Activated B cell treated with CpG ODN at 0.5 μM for 24 hours (primary cell): ENCODE data around the gene THOC7. TPM values are rescaled to one million over a fixed set of nuclear protein-coding genes. Genes with fewer than 3 reads are reported as not detected.
A peak's percentile ranks its signal among the peaks of the same experiment; 100 is the strongest.

Source experiments
- ATAC-seq: fragments of 200-7000 bp; cut with Tn5 transposase; one replicate; pipeline ENCODE4 v1.10.0; 2021; ENCODE audit warnings: low read depth, mild to moderate bottlenecking, moderate library complexity
- CTCF ChIA-PET: fragments of 350-600 bp; sonication (Branson Sonifier 250); formaldehyde crosslinking; loops from one replicate; lab custom pipeline; 2021; ENCODE audit warnings: antibody characterized with exemption; lab: Charles Lee
- POLR2A ChIA-PET: fragments of 350-600 bp; sonication (Branson Sonifier 250); formaldehyde crosslinking; loops from one replicate; lab custom pipeline; 2021; ENCODE audit warnings: antibody characterized with exemption; lab: Charles Lee
- DNase-seq: peaks from one replicate; pipeline ENCODE4 v3.0.0; 2022
- H3K27ac Mint-ChIP-seq: one replicate; pipeline ENCODE4 v1.8.0; 2020; ENCODE audit warnings: mixed read lengths
- H3K27me3 Mint-ChIP-seq: one replicate; pipeline ENCODE4 v1.8.0; 2021; ENCODE audit warnings: mixed read lengths
- H3K36me3 Mint-ChIP-seq: one replicate; pipeline ENCODE4 v1.8.0; 2021; ENCODE audit warnings: low read depth, mixed read lengths
- H3K4me1 Mint-ChIP-seq: one replicate; pipeline ENCODE4 v1.8.0; 2021; ENCODE audit warnings: mixed read lengths
- H3K4me3 Mint-ChIP-seq: one replicate; pipeline ENCODE4 v1.8.0; 2020; ENCODE audit warnings: mild to moderate bottlenecking, mixed read lengths
- H3K9me3 Mint-ChIP-seq: one replicate; pipeline ENCODE4 v1.8.0; 2020; ENCODE audit warnings: mixed read lengths
- intact Hi-C: fragments of 100-400 bp; cut with micrococcal nuclease; formaldehyde crosslinking; loops from one replicate; pipeline ENCODE4 v1.15.1; 2024
- total RNA-seq: library from RNA; stranded (reverse); gene quantifications from 2 replicates; pipeline ENCODE4 v1.2.3, GENCODE V29; 2022
- TF ChIP-seq, protein P1 (sequence below): fragments of 200-600 bp; IDR thresholded peaks from one replicate; pipeline ENCODE4 v1.8.0; 2022; ENCODE audit warnings: antibody characterized with exemption, mild to moderate bottlenecking

The THOC7 gene
- total RNA-seq, 1 donor from 2014 or later: 50.2 TPM

DNA sequence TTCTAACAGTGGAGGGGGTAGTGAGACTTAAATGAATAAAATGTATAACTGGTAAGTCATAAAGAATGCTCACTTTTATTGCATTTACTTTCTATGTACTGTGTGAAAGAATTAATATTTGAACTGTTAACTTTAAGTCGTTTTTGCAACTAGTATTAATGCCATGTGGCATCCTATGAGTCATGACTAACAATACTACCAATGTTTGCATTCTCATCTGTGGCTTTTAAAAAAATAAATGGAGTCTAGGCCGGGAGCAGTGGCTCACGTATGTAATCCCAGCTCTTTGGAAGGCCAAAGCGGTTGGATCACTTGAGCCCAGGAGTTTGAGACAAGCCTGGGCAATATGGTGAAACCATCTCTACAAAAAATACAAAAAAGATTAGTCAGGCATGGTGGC lies 39.3 kb downstream of the THOC7 start:
- ChIA-PET CTCF (no interaction called here), POLR2A (no interaction called here)

DNA sequence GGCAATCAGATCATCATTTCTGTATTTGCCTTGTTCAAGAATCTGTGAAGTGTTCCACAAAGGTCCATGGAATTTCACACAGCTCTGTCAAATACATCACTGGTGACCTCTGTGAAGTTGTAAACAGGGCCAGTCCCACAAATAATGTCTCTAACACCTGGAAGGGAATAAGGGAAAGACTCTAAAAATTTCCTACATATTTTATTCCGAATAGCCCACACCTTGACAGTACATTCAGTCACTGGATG lies 44.5 kb downstream of the THOC7 start, which contains the start of gene C3orf49:
TSS of gene C3orf49 (plus strand) at position 149 of the 248 bp plus-strand sequence. CDS start 173 bp downstream, outside the sequence.
- no peak within 1 kb of the TSS for H3K27ac Mint-ChIP-seq
- H3K4me3 Mint-ChIP-seq: no peak within 1 kb of the TSS
- ChIA-PET POLR2A (no interaction called here), CTCF (interaction anchor here (0.7 to 3.4 kb wide), 9 partner anchors 11 to 1488 kb away, joined by 3 to 25 read pairs (median 4); no protein-coding TSS in a partner anchor)
- DNase-seq (no peak), ATAC-seq (no peak)
- TF ChIP-seq, protein P1, sequence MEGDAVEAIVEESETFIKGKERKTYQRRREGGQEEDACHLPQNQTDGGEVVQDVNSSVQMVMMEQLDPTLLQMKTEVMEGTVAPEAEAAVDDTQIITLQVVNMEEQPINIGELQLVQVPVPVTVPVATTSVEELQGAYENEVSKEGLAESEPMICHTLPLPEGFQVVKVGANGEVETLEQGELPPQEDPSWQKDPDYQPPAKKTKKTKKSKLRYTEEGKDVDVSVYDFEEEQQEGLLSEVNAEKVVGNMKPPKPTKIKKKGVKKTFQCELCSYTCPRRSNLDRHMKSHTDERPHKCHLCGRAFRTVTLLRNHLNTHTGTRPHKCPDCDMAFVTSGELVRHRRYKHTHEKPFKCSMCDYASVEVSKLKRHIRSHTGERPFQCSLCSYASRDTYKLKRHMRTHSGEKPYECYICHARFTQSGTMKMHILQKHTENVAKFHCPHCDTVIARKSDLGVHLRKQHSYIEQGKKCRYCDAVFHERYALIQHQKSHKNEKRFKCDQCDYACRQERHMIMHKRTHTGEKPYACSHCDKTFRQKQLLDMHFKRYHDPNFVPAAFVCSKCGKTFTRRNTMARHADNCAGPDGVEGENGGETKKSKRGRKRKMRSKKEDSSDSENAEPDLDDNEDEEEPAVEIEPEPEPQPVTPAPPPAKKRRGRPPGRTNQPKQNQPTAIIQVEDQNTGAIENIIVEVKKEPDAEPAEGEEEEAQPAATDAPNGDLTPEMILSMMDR: no peak
- H3K9me3 Mint-ChIP-seq: no peaks in the 10 kb centered on the region
- H3K27me3 Mint-ChIP-seq: no peaks in the 10 kb centered on the region
- intact Hi-C loops: loop anchor here (5.0 kb wide), 2 partner anchors 1152 to 1617 kb away; no protein-coding TSS in a partner anchor
- H3K36me3 Mint-ChIP-seq: no peaks in the 10 kb centered on the region
- no peaks in the 10 kb centered on the region for H3K4me1 Mint-ChIP-seq

More for the DNA sequence above, 39.3 kb downstream of the THOC7 start:
- Mint-ChIP-seq H3K27me3 (no peaks in the 10 kb centered on the region), H3K27ac (no peak overlapping the region), H3K36me3 (no peaks in the 10 kb centered on the region), H3K4me3 (no peak overlapping the region), H3K9me3 (no peaks in the 10 kb centered on the region), H3K4me1 (no peaks in the 10 kb centered on the region)
- intact Hi-C loops: no loop called here
- TF ChIP-seq, protein P1: no peak
- no peak for ATAC-seq
- DNase-seq: no peak

DNA sequence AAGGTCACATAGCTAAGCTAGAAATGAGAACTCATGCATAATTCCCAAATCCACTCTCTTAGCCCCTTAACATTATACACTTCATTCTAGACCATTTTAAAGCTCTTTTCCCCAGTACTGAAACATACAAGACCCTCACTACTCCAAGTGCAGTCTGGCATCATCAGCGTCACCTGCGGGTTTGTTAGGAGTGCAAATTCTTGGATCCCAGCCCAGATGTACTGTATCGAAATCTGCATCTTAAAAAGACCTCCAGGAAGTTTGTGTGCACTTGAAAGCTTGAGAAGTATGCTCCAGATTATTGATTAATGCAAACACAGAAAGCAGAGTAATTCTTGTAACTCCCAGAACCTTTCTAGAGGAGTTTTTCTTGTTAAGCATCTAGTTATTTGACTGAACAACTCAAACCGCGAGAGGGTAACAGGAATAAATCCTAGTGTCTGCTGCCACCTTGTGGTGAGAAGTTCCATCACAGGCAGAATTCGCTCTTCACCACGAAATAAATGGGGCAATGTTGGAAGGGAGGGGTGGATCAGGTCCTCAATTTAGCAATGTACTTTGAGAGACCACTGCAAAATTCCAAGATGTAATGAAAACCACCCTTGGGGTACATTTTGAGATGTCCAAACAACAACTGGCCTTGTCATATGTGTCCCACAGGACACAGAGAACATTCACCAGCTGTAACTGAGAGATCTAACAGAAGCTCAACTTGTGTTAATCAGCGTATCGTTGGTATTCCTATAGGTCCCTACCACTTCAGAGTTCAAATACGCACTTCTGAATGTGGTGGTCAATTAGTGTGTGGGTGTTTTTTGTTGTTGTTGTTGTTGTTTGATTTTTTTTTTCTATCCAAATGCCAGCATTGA lies 45.1 kb downstream of the THOC7 start:
- Mint-ChIP-seq H3K27ac (no peak overlapping the region), H3K27me3 (no peaks in the 10 kb centered on the region), H3K4me3 (no peak overlapping the region), H3K9me3 (no peaks in the 10 kb centered on the region), H3K36me3 (no peaks in the 10 kb centered on the region), H3K4me1 (no peaks in the 10 kb centered on the region)
- DNase-seq (peak; percentile 21), ATAC-seq (peak; percentile 31)
- intact Hi-C loops: loop anchor here (1.0 to 5.0 kb wide), 4 partner anchors 175 to 1616 kb away; no protein-coding TSS in a partner anchor
- ChIA-PET CTCF (interaction anchor here (0.7 to 3.4 kb wide), 13 partner anchors 10 to 1488 kb away, joined by 3 to 25 read pairs (median 4); no protein-coding TSS in a partner anchor), POLR2A (no interaction called here)
- TF ChIP-seq, protein P1: peak; percentile 43

DNA sequence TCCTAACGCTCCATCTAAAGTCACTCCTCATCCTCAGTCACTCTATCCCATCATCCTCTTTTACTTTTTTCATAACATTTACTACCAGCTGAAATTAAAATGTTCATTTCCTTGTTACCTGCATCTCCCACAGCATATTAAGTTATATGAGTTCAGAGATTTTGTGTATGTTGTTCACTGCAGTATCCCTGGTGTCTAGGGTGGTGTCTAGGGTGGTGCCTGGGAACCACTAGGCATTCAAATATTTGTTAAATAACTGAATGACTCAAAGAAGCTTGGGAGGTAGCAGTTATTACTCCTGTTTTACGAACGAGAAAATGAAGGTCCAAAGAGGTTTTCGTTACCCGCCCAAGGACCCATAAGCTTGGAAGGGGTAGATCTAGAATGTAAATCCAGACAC lies 46.4 kb downstream of the THOC7 start:
- ChIA-PET CTCF (interaction anchor here (0.8 to 3.4 kb wide), 6 partner anchors 9 to 1489 kb away, joined by 3 to 25 read pairs (median 4); no protein-coding TSS in a partner anchor), POLR2A (no interaction called here)
- Mint-ChIP-seq H3K4me1 (no peaks in the 10 kb centered on the region), H3K27ac (no peak overlapping the region), H3K27me3 (no peaks in the 10 kb centered on the region), H3K4me3 (no peak overlapping the region), H3K9me3 (no peaks in the 10 kb centered on the region), H3K36me3 (no peaks in the 10 kb centered on the region)
- no peak for ATAC-seq
- no peak for DNase-seq
- intact Hi-C loops: loop anchor here (5.0 kb wide), 2 partner anchors 1150 to 1615 kb away; no protein-coding TSS in a partner anchor
- TF ChIP-seq, protein P1: no peak

DNA sequence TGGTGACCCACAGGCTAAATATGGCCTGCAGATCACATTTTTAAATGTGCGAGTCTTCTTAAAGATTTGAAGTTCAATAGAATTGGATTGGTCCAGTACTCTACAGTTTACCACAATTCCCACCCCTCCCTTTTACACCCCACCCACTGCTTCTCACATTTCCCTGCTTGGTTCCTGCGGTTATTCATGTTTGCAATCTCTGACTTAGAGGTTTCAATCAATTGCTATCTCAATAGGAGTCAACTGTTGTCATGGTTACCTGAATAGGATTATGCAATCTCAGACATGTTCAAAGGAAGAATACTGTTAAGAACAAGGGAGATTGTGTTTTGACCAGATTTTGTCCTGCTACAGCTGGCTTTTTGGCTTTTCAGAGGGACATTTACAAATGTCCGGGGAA lies 49.4 kb downstream of the THOC7 start:
- Mint-ChIP-seq H3K4me1 (no peaks in the 10 kb centered on the region), H3K27me3 (no peaks in the 10 kb centered on the region), H3K27ac (no peak overlapping the region), H3K4me3 (no peak overlapping the region), H3K36me3 (no peaks in the 10 kb centered on the region), H3K9me3 (no peaks in the 10 kb centered on the region)
- no peak for ATAC-seq
- CTCF ChIA-PET: no interaction called here
- DNase-seq: no peak
- POLR2A ChIA-PET: no interaction called here
- TF ChIP-seq, protein P1: no peak
- intact Hi-C loops: no loop called here
